Neural crest cell (in vitro differentiated cells): ENCODE data around the gene PHACTR1. TPM values are rescaled to one million over a fixed set of nuclear protein-coding genes. Genes with fewer than 3 reads are reported as not detected.

Experiments
- DNase-seq: peaks from one replicate; pipeline ENCODE4 v3.0.0; 2021; ENCODE audit warnings: low read depth, mixed read lengths, low spot score
- H3K27ac Mint-ChIP-seq: one replicate; pipeline ENCODE4 v1.8.0; 2021; ENCODE audit warnings: mild to moderate bottlenecking, mixed read lengths; ENCODE audit not compliant: unreplicated experiment
- H3K27me3 Mint-ChIP-seq: 2 replicates; pipeline ENCODE4 v1.8.0; 2021; ENCODE audit warnings: low read depth, mild to moderate bottlenecking, mixed read lengths
- H3K36me3 Mint-ChIP-seq: 2 replicates; pipeline ENCODE4 v1.8.0; 2021; ENCODE audit warnings: low read depth, mild to moderate bottlenecking, mixed read lengths
- H3K4me1 Mint-ChIP-seq: 2 replicates; pipeline ENCODE4 v1.8.0; 2021; ENCODE audit warnings: mixed read lengths
- H3K4me3 Mint-ChIP-seq: one replicate; pipeline ENCODE4 v1.8.0; 2021; ENCODE audit warnings: mild to moderate bottlenecking, mixed read lengths
- H3K9me3 Mint-ChIP-seq: 2 replicates; pipeline ENCODE4 v1.8.0; 2021; ENCODE audit warnings: mixed read lengths
- total RNA-seq: library from RNA; stranded (reverse); gene quantifications from 2 replicates; pipeline ENCODE4 v1.2.1, GENCODE V29; 2021
- TF ChIP-seq, protein P1 (sequence below): fragments of 200-600 bp; sonication (generic); conservative IDR thresholded peaks from 2 replicates; pipeline ENCODE4 v1.5.0; 2021; ENCODE audit warnings: antibody characterized with exemption, mild to moderate bottlenecking

The PHACTR1 gene
- total RNA-seq, 1 donor from 2014 or later, result 10.4 TPM

- H3K9me3 Mint-ChIP-seq, result no peaks in the 10 kb centered on the region
- H3K36me3 Mint-ChIP-seq, result no peaks in the 10 kb centered on the region
- H3K27ac Mint-ChIP-seq, result no peak overlapping the region
- H3K4me1 Mint-ChIP-seq, result peaks cover 2% of the 10 kb centered on the region
- no peak for DNase-seq
- H3K4me3 Mint-ChIP-seq, result no peak overlapping the region
- TF ChIP-seq, protein P1, sequence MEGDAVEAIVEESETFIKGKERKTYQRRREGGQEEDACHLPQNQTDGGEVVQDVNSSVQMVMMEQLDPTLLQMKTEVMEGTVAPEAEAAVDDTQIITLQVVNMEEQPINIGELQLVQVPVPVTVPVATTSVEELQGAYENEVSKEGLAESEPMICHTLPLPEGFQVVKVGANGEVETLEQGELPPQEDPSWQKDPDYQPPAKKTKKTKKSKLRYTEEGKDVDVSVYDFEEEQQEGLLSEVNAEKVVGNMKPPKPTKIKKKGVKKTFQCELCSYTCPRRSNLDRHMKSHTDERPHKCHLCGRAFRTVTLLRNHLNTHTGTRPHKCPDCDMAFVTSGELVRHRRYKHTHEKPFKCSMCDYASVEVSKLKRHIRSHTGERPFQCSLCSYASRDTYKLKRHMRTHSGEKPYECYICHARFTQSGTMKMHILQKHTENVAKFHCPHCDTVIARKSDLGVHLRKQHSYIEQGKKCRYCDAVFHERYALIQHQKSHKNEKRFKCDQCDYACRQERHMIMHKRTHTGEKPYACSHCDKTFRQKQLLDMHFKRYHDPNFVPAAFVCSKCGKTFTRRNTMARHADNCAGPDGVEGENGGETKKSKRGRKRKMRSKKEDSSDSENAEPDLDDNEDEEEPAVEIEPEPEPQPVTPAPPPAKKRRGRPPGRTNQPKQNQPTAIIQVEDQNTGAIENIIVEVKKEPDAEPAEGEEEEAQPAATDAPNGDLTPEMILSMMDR, result no peak
- H3K27me3 Mint-ChIP-seq, result peaks cover 2% of the 10 kb centered on the region
These were observed 256.8 kb downstream of the PHACTR1 start for GRCh38 chr6:12973386-12973785.

- TF ChIP-seq, protein P1, result no peak
- DNase-seq, result no peak
- no peaks in the 10 kb centered on the region for H3K4me1 Mint-ChIP-seq
- H3K36me3 Mint-ChIP-seq, result no peaks in the 10 kb centered on the region
- no peak overlapping the region for H3K4me3 Mint-ChIP-seq
- H3K27me3 Mint-ChIP-seq, result peaks cover 2% of the 10 kb centered on the region
- H3K9me3 Mint-ChIP-seq, result no peaks in the 10 kb centered on the region
- H3K27ac Mint-ChIP-seq, result no peak overlapping the region
These were observed 258.0 kb downstream of the PHACTR1 start for GRCh38 chr6:12974551-12974950.

DNA sequence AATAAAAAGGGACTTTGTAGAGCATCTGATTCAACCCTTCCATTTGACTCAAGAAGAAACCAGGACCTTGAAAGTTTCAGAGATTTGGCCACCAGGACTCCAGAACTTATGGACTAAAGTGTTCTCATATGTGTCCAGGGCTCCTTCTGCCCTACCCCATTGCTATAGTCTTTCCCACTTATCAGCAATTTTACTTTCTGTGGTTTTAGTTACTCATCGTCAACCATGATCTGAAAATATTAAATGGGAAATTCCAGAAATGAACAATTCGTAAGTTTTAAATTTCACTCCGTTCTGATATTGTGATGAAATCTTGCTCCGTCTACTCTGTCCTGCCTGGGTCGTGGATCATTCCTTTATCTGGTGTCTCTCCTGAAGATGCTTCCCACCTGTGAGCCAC is 259.8 kb downstream of the PHACTR1 start:
- H3K27me3 Mint-ChIP-seq, result peaks cover 2% of the 10 kb centered on the region

DNA sequence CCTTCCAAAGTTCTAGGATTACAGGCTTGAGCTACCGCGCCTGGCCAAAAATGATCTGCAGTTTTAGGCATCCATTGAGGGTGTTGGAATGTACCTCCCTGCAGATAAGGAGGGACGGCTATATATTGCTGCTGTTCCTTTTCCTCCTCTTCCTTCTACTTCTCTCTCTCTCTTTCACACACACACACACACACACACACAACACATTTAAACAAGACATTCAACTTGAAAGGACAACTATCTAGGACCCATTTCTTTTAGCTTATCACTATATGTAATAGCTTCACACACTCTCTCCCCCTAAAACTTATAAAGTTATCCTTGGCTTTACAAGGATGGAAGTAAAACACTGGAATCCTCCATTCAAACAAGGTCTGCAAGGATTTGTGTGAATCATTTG is 260.6 kb downstream of the PHACTR1 start:
- Mint-ChIP-seq H3K4me3 (no peak overlapping the region), H3K36me3 (no peaks in the 10 kb centered on the region), H3K27ac (no peak overlapping the region), H3K9me3 (no peaks in the 10 kb centered on the region), H3K27me3 (peaks cover 2% of the 10 kb centered on the region), H3K4me1 (no peaks in the 10 kb centered on the region)
- TF ChIP-seq, protein P1, result no peak
- no peak for DNase-seq

More for the DNA sequence above, 259.8 kb downstream of the PHACTR1 start:
- TF ChIP-seq, protein P1, result no peak
- no peak overlapping the region for H3K4me3 Mint-ChIP-seq
- H3K36me3 Mint-ChIP-seq, result no peaks in the 10 kb centered on the region
- no peak for DNase-seq
- no peaks in the 10 kb centered on the region for H3K4me1 Mint-ChIP-seq
- H3K9me3 Mint-ChIP-seq, result no peaks in the 10 kb centered on the region
- H3K27ac Mint-ChIP-seq, result no peak overlapping the region

- TF ChIP-seq, protein P1, result no peak
- H3K27ac Mint-ChIP-seq, result no peak overlapping the region
- DNase-seq, result no peak
- no peaks in the 10 kb centered on the region for H3K9me3 Mint-ChIP-seq
- no peaks in the 10 kb centered on the region for H3K36me3 Mint-ChIP-seq
- H3K27me3 Mint-ChIP-seq, result peaks cover 2% of the 10 kb centered on the region
- H3K4me1 Mint-ChIP-seq, result no peaks in the 10 kb centered on the region
- H3K4me3 Mint-ChIP-seq, result no peak overlapping the region
These were observed 261.2 kb downstream of the PHACTR1 start for GRCh38 chr6:12977806-12978205.

- peaks cover 3% of the 10 kb centered on the region for H3K9me3 Mint-ChIP-seq
- peaks cover 2% of the 10 kb centered on the region for H3K27me3 Mint-ChIP-seq
- DNase-seq, result no peak
- no peaks in the 10 kb centered on the region for H3K36me3 Mint-ChIP-seq
- no peak overlapping the region for H3K4me3 Mint-ChIP-seq
- no peaks in the 10 kb centered on the region for H3K4me1 Mint-ChIP-seq
- no peak overlapping the region for H3K27ac Mint-ChIP-seq
- TF ChIP-seq, protein P1, result no peak
These were observed 264.2 kb downstream of the PHACTR1 start for GRCh38 chr6:12980741-12981140.
